Liver (tissue), 9 donors: ENCODE results near the gene TRMT2A. TPM values are rescaled to one million over a fixed set of nuclear protein-coding genes. Genes with fewer than 3 reads are reported as not detected.

Experiments used
- DNase-seq: peaks from one replicate; pipeline ENCODE4 v3.0.0-alpha.2; 2017; ENCODE audit warnings: low spot score
- H3K27ac ChIP-seq, 2 donors: one replicate each; pipeline ENCODE4 v1.7.0; 2013; ENCODE audit warnings: inconsistent platforms in 2 of 2, low read length in 2 of 2, control low read depth in 1 of 2, low read depth in 1 of 2, mild to moderate bottlenecking in 1 of 2
- H3K27me3 ChIP-seq, 4 donors: one replicate each; pipeline versions ENCODE4 v1.6.1 to v1.7.0; 2013; ENCODE audit warnings: low read length in 3 of 4, inconsistent platforms in 1 of 4, mild to moderate bottlenecking in 1 of 4, moderate library complexity in 1 of 4; ENCODE audit not compliant: control insufficient read depth in 4 of 4, insufficient read depth in 4 of 4
- H3K36me3 ChIP-seq, 4 donors: one replicate each; pipeline versions ENCODE4 v1.6.1 to v1.7.0; 2013; ENCODE audit warnings: low read length in 3 of 4, mild to moderate bottlenecking in 3 of 4, low read depth in 1 of 4, moderate library complexity in 1 of 4; ENCODE audit not compliant: control insufficient read depth in 4 of 4, insufficient read depth in 3 of 4
- H3K4me1 ChIP-seq, 4 donors: one replicate each; pipeline versions ENCODE4 v1.6.1 to v1.7.0; 2013; ENCODE audit warnings: low read length in 3 of 4, mild to moderate bottlenecking in 3 of 4, moderate library complexity in 1 of 4; ENCODE audit not compliant: control insufficient read depth in 4 of 4, insufficient read depth in 4 of 4
- H3K4me3 ChIP-seq, 3 donors: one replicate each; pipeline versions ENCODE4 v1.6.1 to v1.7.0; 2013; ENCODE audit warnings: low read length in 3 of 3, control low read depth in 1 of 3, low read depth in 1 of 3, mild to moderate bottlenecking in 1 of 3
- H3K9ac ChIP-seq, 2 donors: one replicate each; pipeline ENCODE4 v1.7.0; 2013; ENCODE audit warnings: low read length in 2 of 2, mild to moderate bottlenecking in 2 of 2, moderate library complexity in 2 of 2, control low read depth in 1 of 2, low read depth in 1 of 2
- H3K9me3 ChIP-seq, 4 donors: one replicate each; pipeline versions ENCODE4 v1.6.1 to v1.7.0; 2013; ENCODE audit warnings: low read length in 3 of 4; ENCODE audit not compliant: control insufficient read depth in 4 of 4
- EGR1 ChIP-seq, 2 donors: IDR thresholded peaks; 2 replicates each; pipeline ENCODE4 v1.6.1; 2016 to 2018; ENCODE audit warnings: antibody characterized with exemption in 2 of 2, low read depth in 2 of 2
- FOXA1 ChIP-seq: IDR thresholded peaks from 2 replicates; pipeline ENCODE4 v1.6.1; 2016; ENCODE audit warnings: antibody characterized with exemption
- FOXA2 ChIP-seq: IDR thresholded peaks from 2 replicates; pipeline ENCODE4 v1.6.1; 2016; ENCODE audit warnings: antibody characterized with exemption
- GABPA ChIP-seq, 2 donors: IDR thresholded peaks in 1 of 2; conservative IDR thresholded peaks in 1 of 2; 2 replicates each; pipeline ENCODE4 v1.6.1; 2016; ENCODE audit warnings: antibody characterized with exemption in 2 of 2, mild to moderate bottlenecking in 1 of 2, moderate library complexity in 1 of 2
- HNF4A ChIP-seq, 2 donors: conservative IDR thresholded peaks; 2 replicates each; pipeline ENCODE4 v1.6.1; 2016; ENCODE audit warnings: antibody characterized with exemption in 2 of 2, mild to moderate bottlenecking in 2 of 2
- HNF4G ChIP-seq: IDR thresholded peaks from 2 replicates; pipeline ENCODE4 v1.6.1; 2016; ENCODE audit warnings: antibody characterized with exemption
- JUND ChIP-seq, 2 donors: IDR thresholded peaks; 2 replicates each; pipeline ENCODE4 v1.6.1; 2016; ENCODE audit warnings: antibody characterized with exemption in 2 of 2
- MAX ChIP-seq: IDR thresholded peaks from 2 replicates; pipeline ENCODE4 v1.6.1; 2016; ENCODE audit warnings: antibody characterized with exemption
- RAD21 ChIP-seq, 2 donors: IDR thresholded peaks; 2 replicates each; pipeline ENCODE4 v1.6.1; 2016; ENCODE audit warnings: antibody characterized with exemption in 2 of 2, mild to moderate bottlenecking in 2 of 2
- REST ChIP-seq: IDR thresholded peaks from 2 replicates; pipeline ENCODE4 v1.6.1; 2016; ENCODE audit warnings: antibody characterized with exemption, mild to moderate bottlenecking
- RXRA ChIP-seq, 2 donors: IDR thresholded peaks; 2 replicates each; pipeline ENCODE4 v1.6.1; 2017 to 2018; ENCODE audit warnings: antibody characterized with exemption in 2 of 2, mild to moderate bottlenecking in 1 of 2
- SP1 ChIP-seq: IDR thresholded peaks from 2 replicates; pipeline ENCODE4 v1.6.1; 2018; ENCODE audit warnings: antibody characterized with exemption, mild to moderate bottlenecking
- YY1 ChIP-seq: IDR thresholded peaks from 2 replicates; pipeline ENCODE4 v1.6.1; 2016; ENCODE audit warnings: antibody characterized with exemption, mild to moderate bottlenecking
- ZBTB33 ChIP-seq: IDR thresholded peaks from 2 replicates; pipeline ENCODE4 v1.6.1; 2016; ENCODE audit warnings: antibody characterized with exemption
- WGBS: extraction: QIAGEN DNeasy Blood & Tissue Kit; methylation state at CpG from one replicate; pipeline ENCODE4 v1.1.7; 2013; 5-methylcytosine and 5-hydroxymethylcytosine counted together
- polyA plus RNA-seq, 2 donors: library from polyadenylated mRNA; stranded (reverse) in 1 of 2; unstranded in 1 of 2; fragments of 200-250 nt in 1 of 2; fragments of >200 nt in 1 of 2; fragmentation: Nextera tagmentation in 1 of 2; extraction: Ambion mirVana in 1 of 2; gene quantifications; one replicate each; pipeline versions ENCODE4 v1.2.1 to v1.2.3, GENCODE V29; 2013 to 2015
- total RNA-seq, 2 donors: library from RNA; depleted of rRNA; stranded (reverse); fragments of >200 nt; gene quantifications; one replicate each; pipeline ENCODE4 v1.2.3, GENCODE V29; 2014
- donor health status: healthy.
- donor health status: healthy.
- donor health status: healthy.
- donor health status: healthy.
- donor health status: healthy.

TRMT2A gene
- total and polyA plus RNA-seq, 4 donors, result 19.9 to 32.9 (median 25.2) TPM

GRCh38 chr22:20110359-20110985 is 6.6 kb downstream of the TRMT2A start (continued):
- TF ChIP-seq HNF4A (conservative IDR thresholded peaks at IDR 0.05), result no peak
- TF ChIP-seq RXRA (IDR thresholded peaks at IDR 0.05), result no peak
- TF ChIP-seq MAX, result no peak
- no peak for TF ChIP-seq HNF4G
- TF ChIP-seq EGR1 (IDR thresholded peaks at IDR 0.05; ENCODE audit: low read depth in 2 of 2), result no peak

- no peak overlapping the region for H3K4me3 ChIP-seq
- TF ChIP-seq ZBTB33 (no peak), FOXA1 (no peak), YY1 (no peak), JUND (IDR thresholded peaks at IDR 0.05) (no peak), HNF4G (no peak), REST (no peak), FOXA2 (no peak), MAX (no peak), GABPA (IDR thresholded peaks at IDR 0.05 in 1 of 2, conservative IDR thresholded peaks at IDR 0.05 in 1 of 2) (no peak), SP1 (no peak), RAD21 (IDR thresholded peaks at IDR 0.05) (no peak)
- peaks cover 31 to 83% (median 56%) of the 10 kb centered on the region in 4 donors for H3K36me3 ChIP-seq
- H3K9me3 ChIP-seq, result no peaks in the 10 kb centered on the region
- WGBS, result 91% methylated on average over 23 of the region's 23 CpGs
- H3K27ac ChIP-seq, result no peak overlapping the region
- no peak for DNase-seq
- peaks cover 0 to 24% (median 11%) of the 10 kb centered on the region in 4 donors for H3K4me1 ChIP-seq
- H3K27me3 ChIP-seq, result no peaks in the 10 kb centered on the region
- no peak overlapping the region for H3K9ac ChIP-seq
Observed at GRCh38 chr22:20109411-20110358, 7.3 kb downstream of the TRMT2A start.
